Cerebellar nuclear complex (tissue), 1 donor: Measurements from ENCODE around the gene C1QTNF12.

Source experiments
- DNase-seq, 2 experiments: peaks; one replicate each; lab custom pipeline; 2025; lab: John Stamatoyannopoulos, UW

Gene C1QTNF12

DNA sequence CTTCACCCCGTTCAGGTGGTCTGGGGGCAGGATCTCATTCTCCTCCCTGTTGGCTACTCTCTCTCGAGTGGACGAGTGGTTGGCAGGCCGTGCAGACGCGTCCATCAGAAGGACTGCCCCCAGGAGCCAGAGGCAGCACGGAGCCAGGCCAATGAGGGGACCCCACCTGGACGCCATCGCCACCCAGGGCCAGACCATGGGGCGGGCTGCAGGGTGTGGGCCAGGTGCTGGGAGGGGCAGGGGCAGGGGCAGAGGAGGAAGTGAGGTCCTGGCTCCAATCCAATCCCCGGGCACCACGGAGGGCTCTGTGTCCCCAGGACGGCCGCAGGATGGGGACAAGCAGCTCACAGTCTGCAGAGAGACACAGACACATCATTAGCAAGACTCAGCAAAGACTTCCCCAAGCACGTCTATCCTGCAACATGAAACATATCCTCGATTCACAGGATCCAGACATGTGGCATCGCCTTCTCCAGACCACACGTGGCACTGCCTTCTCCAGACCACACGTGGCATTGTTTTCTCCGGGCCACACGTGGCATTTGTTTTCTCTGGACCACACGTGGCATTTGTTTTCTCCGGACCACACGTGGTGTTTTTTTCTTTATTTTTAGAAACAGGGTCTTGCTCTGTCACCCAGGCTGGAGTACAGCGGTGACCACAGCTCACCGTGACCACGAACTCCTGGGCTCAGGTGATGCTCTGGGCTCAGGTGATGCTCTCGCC, 17.8 kb downstream of the C1QTNF12 start:
- DNase-seq = no peak

GRCh38 chr1:1228187-1228586, 18.3 kb downstream of the C1QTNF12 start:
- DNase-seq = no peak

DNA sequence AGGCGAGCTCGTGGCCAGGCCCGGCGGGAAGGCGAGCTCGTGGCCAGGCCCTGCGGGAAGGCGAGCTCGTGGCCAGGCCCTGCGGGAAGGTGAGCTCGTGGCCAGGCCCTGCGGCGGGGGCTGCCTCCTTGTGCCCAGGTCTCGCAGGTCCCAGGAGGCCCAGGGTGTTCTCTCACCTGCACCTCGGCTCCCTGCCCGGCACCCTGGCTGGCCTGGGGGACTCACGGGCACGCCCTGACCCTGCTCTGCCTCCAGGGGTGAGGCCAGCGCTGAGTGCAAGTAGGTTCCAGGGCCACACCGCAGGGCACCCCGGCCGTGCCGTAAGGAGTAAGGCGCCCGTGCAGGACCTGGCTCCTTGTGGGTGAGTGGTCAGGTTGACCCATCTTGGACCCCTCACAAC, 19.1 kb downstream of the C1QTNF12 start:
- DNase-seq = no peak

DNA sequence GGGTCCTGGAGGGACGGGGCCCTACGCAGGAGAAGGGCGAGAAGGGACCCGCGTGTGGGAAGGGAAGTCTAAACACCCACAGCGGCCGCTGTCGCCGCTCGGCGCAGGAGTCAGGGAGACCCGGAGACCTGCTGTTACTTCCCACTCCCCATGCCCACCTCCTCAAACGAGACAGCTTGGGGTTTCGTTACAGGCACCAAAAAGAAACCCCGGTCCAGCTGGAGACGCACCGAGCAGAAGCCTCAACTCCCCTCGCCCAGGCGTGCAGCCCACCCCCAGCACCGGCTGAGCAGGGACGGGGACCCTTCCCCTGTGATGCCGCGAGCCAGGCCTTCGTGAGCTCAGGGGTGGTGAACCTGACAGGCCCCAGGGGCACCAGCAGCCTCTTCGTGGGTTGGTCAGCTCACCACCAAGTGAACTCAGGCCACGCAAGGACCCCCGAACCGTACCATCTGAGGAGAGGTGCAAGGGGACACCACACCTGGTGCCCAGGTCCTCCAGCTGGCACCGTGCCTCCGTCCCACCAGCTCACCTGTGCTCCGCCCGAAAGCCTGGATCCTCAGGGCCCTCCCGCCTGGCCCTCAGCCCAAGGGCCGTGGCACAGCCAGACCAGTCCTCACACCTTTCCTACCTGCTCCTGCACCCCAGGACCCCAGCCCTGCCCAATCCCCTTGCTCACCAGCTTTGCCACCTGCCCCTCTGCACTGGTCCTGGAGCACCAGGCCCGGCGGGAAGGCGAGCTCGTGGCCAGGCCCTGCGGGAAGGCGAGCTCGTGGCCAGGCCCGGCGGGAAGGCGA, 19.8 kb downstream of the C1QTNF12 start:
- no peak for DNase-seq

DNA sequence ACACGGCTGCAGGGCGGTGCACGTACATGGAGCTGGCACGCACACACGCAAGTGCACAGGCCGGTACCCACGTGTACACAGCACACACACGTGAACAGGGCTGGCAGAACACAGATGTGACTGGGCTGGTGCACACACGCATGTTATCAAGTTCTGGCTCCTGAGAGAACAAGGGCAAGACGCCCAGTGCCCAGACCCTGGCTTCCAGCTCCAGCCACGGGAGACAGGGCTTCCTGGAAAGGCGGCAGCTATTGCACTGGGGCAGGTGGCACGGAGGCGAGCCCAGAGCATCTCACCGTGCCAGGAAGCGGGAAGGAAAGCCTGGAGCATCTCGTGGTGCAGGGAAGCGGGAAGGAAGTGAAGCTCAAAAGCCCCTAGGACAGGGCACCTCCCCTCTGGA, 20.6 kb downstream of the C1QTNF12 start:
- DNase-seq = peak; percentile 34 to 60

DNA sequence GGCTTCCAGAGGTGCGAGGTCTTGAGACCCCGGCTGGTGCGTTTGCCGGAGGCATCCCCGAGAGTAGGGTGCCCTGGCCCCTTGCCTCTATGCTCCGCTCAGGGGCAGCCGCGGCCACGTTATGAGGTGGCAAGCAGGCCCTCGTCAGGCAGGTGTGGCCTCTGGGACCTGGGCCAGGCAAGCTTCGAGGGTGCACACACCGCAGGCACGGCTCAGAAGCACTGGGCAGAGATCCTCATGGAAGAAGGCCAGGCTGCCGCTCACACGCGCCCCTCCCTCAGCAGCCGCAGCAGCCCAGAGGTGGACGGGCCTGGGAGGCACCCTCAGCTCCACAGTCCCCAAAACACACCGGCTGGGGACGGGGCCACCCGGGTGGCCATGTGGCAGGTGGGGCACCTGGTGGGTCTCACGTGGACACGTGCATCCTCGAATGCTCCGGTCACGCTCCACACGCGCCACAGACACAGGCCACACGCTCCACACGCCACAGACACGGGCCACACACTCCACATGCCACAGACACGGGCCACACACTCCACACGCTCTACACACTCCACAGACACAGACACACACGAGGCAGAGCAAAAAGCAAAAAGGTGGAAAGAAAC, 21.2 kb downstream of the C1QTNF12 start:
- DNase-seq = no peak

GRCh38 chr1:1223891-1224290, 22.6 kb downstream of the C1QTNF12 start:
- no peak for DNase-seq

DNA sequence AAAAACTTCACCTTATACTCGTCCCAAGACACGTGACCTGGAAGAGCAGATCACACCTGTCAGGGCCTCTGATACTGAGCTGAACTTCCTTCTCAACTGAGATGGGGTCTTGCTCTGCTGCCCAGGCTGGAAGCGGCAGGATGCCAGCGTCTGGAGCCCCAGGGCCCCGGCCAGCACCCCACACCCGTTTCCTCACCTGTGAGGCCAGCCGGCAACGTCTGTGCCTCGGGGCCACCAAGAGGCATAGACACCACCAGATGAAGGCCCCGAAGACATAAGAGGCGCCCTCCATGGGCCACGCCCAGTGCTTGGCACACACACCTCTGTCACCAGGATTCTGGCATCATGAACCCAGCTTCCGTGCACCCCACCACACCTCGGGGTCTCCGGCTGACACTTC, 23.2 kb downstream of the C1QTNF12 start:
- no peak for DNase-seq

GRCh38 chr1:1222575-1223225, 23.8 kb downstream of the C1QTNF12 start:
- no peak for DNase-seq

- DNase-seq = no peak
Measured at GRCh38 chr1:1221887-1222574, 24.5 kb downstream of the C1QTNF12 start.

- DNase-seq = no peak
Measured at GRCh38 chr1:1220197-1220596, 26.3 kb downstream of the C1QTNF12 start.

DNA sequence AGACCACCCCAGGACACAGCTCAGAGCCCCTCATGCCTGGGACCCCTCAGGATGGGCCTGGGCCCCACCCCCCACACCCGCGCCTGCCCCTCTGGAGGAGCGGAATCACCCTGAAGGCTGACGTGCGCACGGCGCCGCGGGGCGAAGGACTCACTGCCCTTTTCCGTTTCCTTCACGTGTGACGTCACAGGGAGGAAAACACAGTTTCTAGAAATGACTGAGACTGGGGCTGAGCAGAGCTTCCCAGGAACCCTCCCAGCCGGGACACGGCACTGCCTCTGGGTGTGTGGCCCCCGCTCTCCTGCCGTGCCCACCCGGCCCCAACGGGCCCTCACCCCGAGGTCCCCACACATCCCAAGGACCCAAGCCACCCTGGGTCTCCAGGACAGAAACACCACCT, 27.2 kb downstream of the C1QTNF12 start:
- DNase-seq = no peak

DNA sequence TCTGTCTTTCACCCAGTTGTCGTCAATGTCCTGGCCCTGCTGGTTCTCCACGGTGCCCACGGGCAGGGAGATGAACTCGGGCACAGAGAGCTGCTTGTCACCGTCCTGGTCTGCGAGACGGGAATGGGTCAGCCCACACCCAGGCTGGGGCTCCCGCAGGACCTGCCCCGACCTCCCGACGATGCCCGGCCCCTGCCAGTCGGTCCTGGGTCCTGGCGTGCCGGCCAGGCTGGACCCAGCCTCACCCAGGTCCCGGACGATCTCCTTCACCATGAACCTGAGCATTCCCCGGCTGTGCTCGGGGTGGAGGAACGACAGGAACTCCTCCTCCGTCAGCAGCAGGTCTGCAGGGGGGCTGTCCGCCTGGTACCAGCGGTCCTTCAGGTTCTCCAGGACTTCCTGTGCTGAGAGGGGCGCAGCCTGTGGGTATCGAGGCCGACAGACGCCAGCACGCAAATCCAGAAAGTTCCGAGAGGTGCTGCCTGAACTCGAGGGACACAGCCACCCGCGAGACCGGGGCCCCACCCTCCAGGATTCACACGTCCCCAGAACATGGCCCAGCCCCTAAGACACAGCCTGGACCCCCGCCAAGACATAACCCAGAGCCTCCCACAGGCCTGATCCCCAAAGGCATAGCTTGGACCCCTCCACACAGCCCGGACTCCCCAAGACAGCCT, 27.9 kb downstream of the C1QTNF12 start:
- DNase-seq = no peak

DNA sequence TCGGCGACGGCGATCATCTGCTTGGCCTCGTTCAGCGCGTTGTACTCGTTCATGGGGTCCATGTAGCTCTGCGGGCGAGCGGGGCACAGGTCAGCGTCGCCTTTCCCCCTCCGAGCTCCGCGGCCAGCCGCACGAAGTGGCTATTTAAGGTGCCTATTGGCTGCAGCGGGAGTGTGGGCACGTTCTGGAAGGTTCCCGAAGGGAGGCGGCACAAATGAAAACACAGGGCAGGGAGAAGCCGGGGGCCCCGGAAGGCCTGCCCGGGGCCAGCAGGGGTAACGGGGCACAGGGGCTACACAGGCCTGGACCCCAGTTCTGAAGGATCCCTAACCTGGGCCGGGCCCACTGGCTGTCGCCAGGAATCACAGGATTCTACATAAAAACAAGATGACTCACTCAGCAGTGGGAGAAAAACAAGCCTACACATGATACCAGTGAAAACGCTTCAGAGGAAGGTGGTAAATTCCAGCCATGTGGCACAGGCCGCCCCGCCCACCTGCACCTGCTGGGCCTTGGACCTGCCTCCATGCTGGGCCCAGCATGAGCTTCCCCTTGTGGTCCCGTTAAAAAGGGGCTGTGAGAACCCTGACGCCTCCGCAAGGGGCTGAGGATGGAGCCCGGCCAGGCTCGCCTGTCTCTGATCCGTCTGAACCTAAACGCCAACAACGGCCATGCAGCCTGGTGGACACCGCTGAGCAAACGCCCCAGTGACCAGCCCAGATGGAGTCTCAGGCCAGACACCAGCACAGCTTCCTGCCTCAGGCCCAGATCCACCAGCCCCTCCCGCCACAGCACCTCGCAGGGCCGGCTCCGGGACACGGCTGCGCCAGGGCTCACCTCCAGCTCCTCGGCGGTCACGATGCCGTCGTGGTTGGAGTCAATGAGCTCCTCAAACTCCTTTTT, 28.6 kb downstream of the C1QTNF12 start:
- peak in 1 of 2 experiments; percentile 31 for DNase-seq

GRCh38 chr1:1216770-1217620, 29.5 kb downstream of the C1QTNF12 start:
- no peak for DNase-seq

GRCh38 chr1:1215881-1216605, 30.5 kb downstream of the C1QTNF12 start:
- DNase-seq = no peak

DNA sequence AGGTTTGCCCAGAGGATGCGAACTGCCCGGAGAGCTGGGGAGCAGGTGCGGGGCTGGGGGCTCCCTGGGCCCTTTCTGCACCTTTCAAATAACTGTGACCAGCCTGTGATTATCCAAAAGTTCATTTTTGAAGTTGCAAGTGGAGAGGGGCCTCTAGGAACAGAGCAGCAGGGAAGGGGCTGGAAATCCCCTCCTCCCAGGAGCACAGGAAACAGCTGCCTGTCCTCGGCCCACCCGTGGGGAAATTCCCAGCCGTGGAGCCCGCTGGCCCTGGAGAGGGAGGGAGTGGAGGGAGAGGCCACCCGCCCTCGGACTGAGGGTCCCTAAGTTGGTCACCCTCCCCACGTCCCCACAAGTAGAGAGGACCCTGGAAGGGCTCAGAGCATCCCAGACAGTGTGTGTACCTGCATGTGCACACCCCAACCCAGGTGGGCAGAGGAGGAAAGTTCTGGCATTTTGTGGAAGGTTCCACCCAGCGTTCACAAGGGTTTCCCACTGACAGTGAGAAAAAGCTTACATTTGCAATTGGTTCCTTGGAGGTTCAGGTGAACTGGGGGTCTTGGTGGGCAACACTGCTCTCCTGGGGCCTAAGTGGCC, 31.3 kb downstream of the C1QTNF12 start:
- DNase-seq = no peak
